DND-41 (cell line): ENCODE results near the gene TPM2.

Source experiments
- ATAC-seq: fragments of 200-7000 bp; cut with Tn5 transposase; 3 replicates; pipeline ENCODE4 v1.9.1; 2021; ENCODE audit warnings: low read depth; ENCODE audit not compliant: insufficient read depth
- DNase-seq: peaks from one replicate; pipeline ENCODE4 v3.0.0-alpha.2; 2020
- H2AFZ ChIP-seq: 2 replicates; pipeline ENCODE4 v1.6.0; 2012; ENCODE audit warnings: low read depth, low read length
- H3K27ac ChIP-seq: 2 replicates; pipeline ENCODE4 v1.5.1; 2012; ENCODE audit warnings: low read length, inconsistent platforms
- H3K27me3 ChIP-seq: fragments of 200-600 bp; sonication (generic); 2 replicates; pipeline ENCODE4 v1.6.0; 2012; ENCODE audit warnings: low read length, mild to moderate bottlenecking, inconsistent platforms; ENCODE audit not compliant: insufficient read depth, poor library complexity
- H3K36me3 ChIP-seq: 2 replicates; pipeline ENCODE4 v1.5.1; 2012; ENCODE audit warnings: low read length, inconsistent platforms; ENCODE audit not compliant: insufficient read depth
- H3K4me1 ChIP-seq: 2 replicates; pipeline ENCODE4 v1.5.1; 2012; ENCODE audit warnings: mild to moderate bottlenecking, low read length; ENCODE audit not compliant: insufficient read depth
- H3K4me2 ChIP-seq: 2 replicates; pipeline ENCODE4 v1.6.0; 2012; ENCODE audit warnings: mild to moderate bottlenecking, moderate library complexity, low read length, inconsistent platforms; ENCODE audit not compliant: insufficient read depth
- H3K4me3 ChIP-seq, 2 experiments: fragments of 200-600 bp in 1 of 2; shearing (Covaris generic) in 1 of 2; 2 replicates each; pipeline ENCODE4 v1.5.1; 2012 to 2016; ENCODE audit warnings: inconsistent platforms in 2 of 2, low read length in 2 of 2, mild to moderate bottlenecking in 2 of 2, low read depth in 1 of 2, moderate library complexity in 1 of 2
- H3K79me2 ChIP-seq: 2 replicates; pipeline ENCODE4 v1.6.0; 2012; ENCODE audit warnings: low read length, inconsistent platforms; ENCODE audit not compliant: insufficient read depth
- H3K9ac ChIP-seq: 2 replicates; pipeline ENCODE4 v1.6.0; 2012; ENCODE audit warnings: low read depth, mild to moderate bottlenecking, inconsistent platforms, low read length, moderate library complexity
- H3K9me3 ChIP-seq: 2 replicates; pipeline ENCODE4 v1.5.1; 2012; ENCODE audit warnings: low read length, moderate library complexity, mild to moderate bottlenecking, inconsistent platforms; ENCODE audit not compliant: insufficient read depth, severe bottlenecking
- H4K20me1 ChIP-seq: 2 replicates; pipeline ENCODE4 v1.6.0; 2012; ENCODE audit warnings: low read length; ENCODE audit not compliant: insufficient read depth
- CTCF ChIP-seq: IDR thresholded peaks from 2 replicates; pipeline ENCODE4 v1.5.1; 2012; ENCODE audit warnings: borderline replicate concordance, low read length, moderate library complexity, mild to moderate bottlenecking; ENCODE audit not compliant: poor library complexity, severe bottlenecking; ENCODE audit errors: extremely low read depth
- EZH2 ChIP-seq: IDR thresholded peaks from 3 replicates; pipeline ENCODE4 v1.6.1; 2012; ENCODE audit warnings: borderline replicate concordance, low read depth, mild to moderate bottlenecking, moderate library complexity, low read length, inconsistent platforms; ENCODE audit not compliant: severe bottlenecking

The TPM2 gene

DNA sequence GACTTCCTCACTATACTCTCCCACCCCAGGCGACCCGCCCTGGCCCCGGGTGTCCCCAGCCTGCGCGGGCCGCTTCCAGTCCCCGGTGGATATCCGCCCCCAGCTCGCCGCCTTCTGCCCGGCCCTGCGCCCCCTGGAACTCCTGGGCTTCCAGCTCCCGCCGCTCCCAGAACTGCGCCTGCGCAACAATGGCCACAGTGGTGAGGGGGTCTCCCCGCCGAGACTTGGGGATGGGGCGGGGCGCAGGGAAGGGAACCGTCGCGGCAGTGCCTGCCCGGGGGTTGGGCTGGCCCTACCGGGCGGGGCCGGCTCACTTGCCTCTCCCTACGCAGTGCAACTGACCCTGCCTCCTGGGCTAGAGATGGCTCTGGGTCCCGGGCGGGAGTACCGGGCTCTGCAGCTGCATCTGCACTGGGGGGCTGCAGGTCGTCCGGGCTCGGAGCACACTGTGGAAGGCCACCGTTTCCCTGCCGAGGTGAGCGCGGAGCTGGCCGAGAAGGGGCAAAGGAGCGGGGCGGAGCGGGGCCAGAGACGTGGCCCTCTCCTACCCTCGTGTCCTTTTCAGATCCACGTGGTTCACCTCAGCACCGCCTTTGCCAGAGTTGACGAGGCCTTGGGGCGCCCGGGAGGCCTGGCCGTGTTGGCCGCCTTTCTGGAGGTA, 13.9 kb downstream of the TPM2 start:
- no peak for TF ChIP-seq EZH2
- no peak for TF ChIP-seq CTCF
- H3K36me3 ChIP-seq = no peaks in the 10 kb centered on the region
- ATAC-seq (no peak), DNase-seq (no peak)
- no peak overlapping the region for H2AFZ ChIP-seq
- no peak overlapping the region for H3K27ac ChIP-seq
- H3K4me3 ChIP-seq = no peak overlapping the region
- H3K9me3 ChIP-seq = no peaks in the 10 kb centered on the region
- no peak overlapping the region for H3K9ac ChIP-seq
- no peak overlapping the region for H3K4me2 ChIP-seq
- no peaks in the 10 kb centered on the region for H3K27me3 ChIP-seq
- H4K20me1 ChIP-seq = no peaks in the 10 kb centered on the region
- no peaks in the 10 kb centered on the region for H3K4me1 ChIP-seq
- no peaks in the 10 kb centered on the region for H3K79me2 ChIP-seq

- H3K4me1 ChIP-seq = no peaks in the 10 kb centered on the region
- H2AFZ ChIP-seq = no peak overlapping the region
- TF ChIP-seq CTCF (no peak), EZH2 (no peak)
- no peak overlapping the region for H3K27ac ChIP-seq
- no peak overlapping the region for H3K4me2 ChIP-seq
- H3K27me3 ChIP-seq = no peaks in the 10 kb centered on the region
- H4K20me1 ChIP-seq = no peaks in the 10 kb centered on the region
- H3K36me3 ChIP-seq = no peaks in the 10 kb centered on the region
- H3K9ac ChIP-seq = no peak overlapping the region
- no peaks in the 10 kb centered on the region for H3K9me3 ChIP-seq
- no peaks in the 10 kb centered on the region for H3K79me2 ChIP-seq
- DNase-seq (no peak), ATAC-seq (no peak)
- no peak overlapping the region for H3K4me3 ChIP-seq
These were observed 14.5 kb downstream of the TPM2 start for GRCh38 chr9:35675204-35675603.

DNA sequence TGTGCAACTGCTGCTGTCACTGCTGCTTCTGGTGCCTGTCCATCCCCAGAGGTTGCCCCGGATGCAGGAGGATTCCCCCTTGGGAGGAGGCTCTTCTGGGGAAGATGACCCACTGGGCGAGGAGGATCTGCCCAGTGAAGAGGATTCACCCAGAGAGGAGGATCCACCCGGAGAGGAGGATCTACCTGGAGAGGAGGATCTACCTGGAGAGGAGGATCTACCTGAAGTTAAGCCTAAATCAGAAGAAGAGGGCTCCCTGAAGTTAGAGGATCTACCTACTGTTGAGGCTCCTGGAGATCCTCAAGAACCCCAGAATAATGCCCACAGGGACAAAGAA, 15.7 kb downstream of the TPM2 start:
- TF ChIP-seq CTCF (no peak), EZH2 (no peak)
- DNase-seq = no peak

More for the DNA sequence above, 15.7 kb downstream of the TPM2 start:
- ATAC-seq = no peak
- Histone ChIP-seq H2AFZ (no peak overlapping the region), H3K27me3 (no peaks in the 10 kb centered on the region), H3K4me1 (no peaks in the 10 kb centered on the region), H3K79me2 (no peaks in the 10 kb centered on the region), H3K9me3 (no peaks in the 10 kb centered on the region), H3K36me3 (no peaks in the 10 kb centered on the region), H3K4me3 (no peak overlapping the region), H4K20me1 (no peaks in the 10 kb centered on the region), H3K4me2 (no peak overlapping the region), H3K9ac (no peak overlapping the region), H3K27ac (no peak overlapping the region)
